Activated CD8-positive, alpha-beta memory T cell treated with anti-CD3 and anti-CD28 coated beads for 1 hour (primary cell): ENCODE data around the gene OBSCN.

Experiments used
- DNase-seq, 2 donors: peaks; one replicate each; pipeline ENCODE4 v3.0.0-alpha.2; 2020; ENCODE audit warnings: low read depth in 1 of 2; ENCODE audit errors: extremely low read depth in 1 of 2

Gene OBSCN

GRCh38 chr1:228286505-228287417 is 78.9 kb downstream of the OBSCN start:
- DNase-seq = no peak

- no peak for DNase-seq
Measured at GRCh38 chr1:228287541-228288425, 79.9 kb downstream of the OBSCN start.

- DNase-seq = no peak
Measured at GRCh38 chr1:228288536-228289238, 80.8 kb downstream of the OBSCN start.

GRCh38 chr1:228289239-228289849 is 81.5 kb downstream of the OBSCN start:
- no peak for DNase-seq

- DNase-seq = no peak
Measured at GRCh38 chr1:228289996-228290881, 82.4 kb downstream of the OBSCN start.

- DNase-seq = no peak
Measured at GRCh38 chr1:228291906-228292608, 84.2 kb downstream of the OBSCN start.

GRCh38 chr1:228292609-228292911 is 84.7 kb downstream of the OBSCN start:
- no peak for DNase-seq

GRCh38 chr1:228293393-228293792 is 85.5 kb downstream of the OBSCN start:
- DNase-seq = no peak

- DNase-seq = no peak
Measured at GRCh38 chr1:228293816-228294500, 86.1 kb downstream of the OBSCN start.

GRCh38 chr1:228294717-228295116 is 86.9 kb downstream of the OBSCN start:
- DNase-seq = no peak

GRCh38 chr1:228295201-228295600 is 87.4 kb downstream of the OBSCN start:
- no peak for DNase-seq

- no peak for DNase-seq
Measured at GRCh38 chr1:228295981-228296380, 88.1 kb downstream of the OBSCN start.

- DNase-seq = no peak
Measured at GRCh38 chr1:228297242-228297641, 89.4 kb downstream of the OBSCN start.

- no peak for DNase-seq
Measured at GRCh38 chr1:228297822-228298221, 90.0 kb downstream of the OBSCN start.

- no peak for DNase-seq
Measured at GRCh38 chr1:228298471-228298870, 90.6 kb downstream of the OBSCN start.

GRCh38 chr1:228299211-228299610 is 91.4 kb downstream of the OBSCN start:
- DNase-seq = no peak

GRCh38 chr1:228299901-228300300 is 92.1 kb downstream of the OBSCN start:
- DNase-seq = no peak

- no peak for DNase-seq
Measured at GRCh38 chr1:228302086-228302485, 94.2 kb downstream of the OBSCN start.

GRCh38 chr1:228303596-228303995 is 95.8 kb downstream of the OBSCN start:
- DNase-seq = no peak
